Progenitor cell of endocrine pancreas (in vitro differentiated cells): ENCODE data around the gene RASA1. TPM values are rescaled to one million over a fixed set of nuclear protein-coding genes. Genes with fewer than 3 reads are reported as not detected.

Experiments used
- DNase-seq: peaks from one replicate; pipeline ENCODE4 v3.0.0; 2021; ENCODE audit warnings: low spot score; ENCODE audit not compliant: unreplicated experiment
- H3K27ac Mint-ChIP-seq: 2 replicates; pipeline ENCODE4 v1.8.0; 2021; ENCODE audit warnings: mild to moderate bottlenecking, moderate library complexity, mixed read lengths
- H3K27me3 Mint-ChIP-seq: 2 replicates; pipeline ENCODE4 v1.8.0; 2021; ENCODE audit warnings: mixed read lengths
- H3K36me3 Mint-ChIP-seq: 2 replicates; pipeline ENCODE4 v1.8.0; 2022; ENCODE audit warnings: mixed read lengths; ENCODE audit not compliant: insufficient read depth
- H3K4me1 Mint-ChIP-seq: 2 replicates; pipeline ENCODE4 v1.8.0; 2021; ENCODE audit warnings: low read depth, mixed read lengths
- H3K4me3 Mint-ChIP-seq: 2 replicates; pipeline ENCODE4 v1.8.0; 2021; ENCODE audit warnings: low read depth, mild to moderate bottlenecking, moderate library complexity, mixed read lengths
- H3K9me3 Mint-ChIP-seq: 2 replicates; pipeline ENCODE4 v1.8.0; 2021; ENCODE audit warnings: low read depth, mixed read lengths
- CTCF ChIP-seq: fragments of 200-600 bp; sonication (generic); IDR thresholded peaks from one replicate; pipeline ENCODE4 v1.5.0; 2021; ENCODE audit warnings: antibody characterized with exemption, mild to moderate bottlenecking; ENCODE audit not compliant: unreplicated experiment
- total RNA-seq: library from RNA; stranded (reverse); gene quantifications from 2 replicates; pipeline ENCODE4 v1.2.1, GENCODE V29; 2021

RASA1 gene
- total RNA-seq, 1 donor from 2014 or later = 42.6 TPM

GRCh38 chr5:87361536-87362213 is 94.0 kb downstream of the RASA1 start:
- no peak for DNase-seq
- Mint-ChIP-seq H3K27me3 (no peaks in the 10 kb centered on the region), H3K4me3 (no peak overlapping the region), H3K27ac (no peak overlapping the region), H3K9me3 (no peaks in the 10 kb centered on the region), H3K36me3 (peaks cover 9% of the 10 kb centered on the region), H3K4me1 (no peaks in the 10 kb centered on the region)
- no peak for TF ChIP-seq CTCF

- DNase-seq = no peak
- TF ChIP-seq CTCF = no peak
- Mint-ChIP-seq H3K9me3 (no peaks in the 10 kb centered on the region), H3K27ac (no peak overlapping the region), H3K36me3 (peaks cover 8% of the 10 kb centered on the region), H3K4me1 (peaks cover 2% of the 10 kb centered on the region), H3K27me3 (no peaks in the 10 kb centered on the region), H3K4me3 (no peak overlapping the region)
These were observed 99.6 kb downstream of the RASA1 start for GRCh38 chr5:87367243-87367642.

GRCh38 chr5:87368601-87369000 is 100.9 kb downstream of the RASA1 start:
- Mint-ChIP-seq H3K27ac (no peak overlapping the region), H3K36me3 (peaks cover 13% of the 10 kb centered on the region), H3K4me3 (no peak overlapping the region), H3K9me3 (no peaks in the 10 kb centered on the region), H3K4me1 (peaks cover 6% of the 10 kb centered on the region), H3K27me3 (no peaks in the 10 kb centered on the region)
- no peak for TF ChIP-seq CTCF
- DNase-seq = no peak

GRCh38 chr5:87369431-87369830 is 101.7 kb downstream of the RASA1 start:
- DNase-seq = no peak
- Mint-ChIP-seq H3K4me3 (no peak overlapping the region), H3K36me3 (peaks cover 13% of the 10 kb centered on the region), H3K27me3 (no peaks in the 10 kb centered on the region), H3K27ac (no peak overlapping the region), H3K9me3 (no peaks in the 10 kb centered on the region), H3K4me1 (peaks cover 6% of the 10 kb centered on the region)
- TF ChIP-seq CTCF = no peak

- Mint-ChIP-seq H3K4me1 (peaks cover 9% of the 10 kb centered on the region), H3K36me3 (peaks cover 13% of the 10 kb centered on the region), H3K4me3 (no peak overlapping the region), H3K27ac (no peak overlapping the region), H3K9me3 (no peaks in the 10 kb centered on the region), H3K27me3 (no peaks in the 10 kb centered on the region)
- no peak for DNase-seq
- no peak for TF ChIP-seq CTCF
These were observed 105.0 kb downstream of the RASA1 start for GRCh38 chr5:87372705-87373104.
